Fibroblast of mammary gland (primary cell): ENCODE results near the gene RAB3C.

Experiments
- DNase-seq: peaks from one replicate; pipeline ENCODE4 v3.0.0-alpha.2; 2010; ENCODE audit warnings: low read depth
- H3K4me3 ChIP-seq: 2 replicates; pipeline ENCODE4 v1.5.1; 2011; ENCODE audit warnings: low read depth, mild to moderate bottlenecking, low read length, moderate library complexity; ENCODE audit not compliant: control insufficient read depth
- CTCF ChIP-seq: conservative IDR thresholded peaks from 2 replicates; pipeline ENCODE4 v1.5.1; 2011; ENCODE audit warnings: low read depth, low read length, inconsistent platforms; ENCODE audit not compliant: control insufficient read depth, insufficient read depth

Gene RAB3C

GRCh38 chr5:58844395-58844794 lies 261.5 kb downstream of the RAB3C start:
- H3K4me3 ChIP-seq = no peak overlapping the region
- no peak for DNase-seq
- no peak for TF ChIP-seq CTCF

DNA sequence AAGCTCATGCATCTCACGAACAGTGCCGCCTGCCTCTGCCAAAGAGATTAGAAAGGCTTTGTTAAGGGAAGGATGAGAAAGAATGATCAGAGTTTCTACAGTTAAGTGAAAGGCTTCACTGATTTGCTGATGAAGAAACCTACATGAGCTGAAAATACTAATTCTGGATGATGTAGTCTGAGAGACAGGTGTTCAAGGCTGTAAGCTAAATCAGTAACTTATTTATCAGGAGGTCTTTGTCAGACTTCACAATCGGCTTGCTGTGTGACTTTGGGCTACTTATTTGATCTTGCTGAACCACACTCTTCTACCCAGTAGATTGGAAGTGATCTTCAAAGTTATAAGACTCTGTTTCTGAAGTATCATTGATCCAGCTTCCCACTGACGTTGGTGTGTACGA lies 264.2 kb downstream of the RAB3C start:
- no peak for TF ChIP-seq CTCF
- no peak overlapping the region for H3K4me3 ChIP-seq
- DNase-seq = no peak

DNA sequence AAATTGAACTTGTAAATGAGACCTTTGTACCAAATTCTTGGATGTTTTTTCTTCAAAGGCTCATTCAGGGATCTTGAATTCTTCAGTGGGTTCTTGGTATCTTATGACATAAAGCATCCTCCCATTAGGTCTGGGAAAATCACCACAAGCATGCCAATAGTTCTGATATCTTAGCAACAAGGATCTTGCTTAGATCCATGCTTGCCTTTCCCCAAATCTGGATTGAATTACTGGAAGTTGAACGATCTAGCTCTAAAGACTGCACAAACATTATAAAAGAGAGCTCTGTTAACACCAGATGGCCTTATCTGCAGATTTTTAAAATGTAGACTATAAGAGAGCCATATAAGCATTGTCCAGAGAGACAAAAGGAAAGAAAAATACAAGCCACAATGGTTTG lies 266.3 kb downstream of the RAB3C start:
- no peak for DNase-seq
- no peak for TF ChIP-seq CTCF
- H3K4me3 ChIP-seq = no peak overlapping the region

GRCh38 chr5:58849921-58850667 lies 267.2 kb downstream of the RAB3C start:
- peak; percentile 48 for DNase-seq
- no peak overlapping the region for H3K4me3 ChIP-seq
- TF ChIP-seq CTCF = peak; percentile 47

- no peak for DNase-seq
- no peak overlapping the region for H3K4me3 ChIP-seq
- TF ChIP-seq CTCF = no peak
These were observed 268.3 kb downstream of the RAB3C start for GRCh38 chr5:58851153-58851552.

DNA sequence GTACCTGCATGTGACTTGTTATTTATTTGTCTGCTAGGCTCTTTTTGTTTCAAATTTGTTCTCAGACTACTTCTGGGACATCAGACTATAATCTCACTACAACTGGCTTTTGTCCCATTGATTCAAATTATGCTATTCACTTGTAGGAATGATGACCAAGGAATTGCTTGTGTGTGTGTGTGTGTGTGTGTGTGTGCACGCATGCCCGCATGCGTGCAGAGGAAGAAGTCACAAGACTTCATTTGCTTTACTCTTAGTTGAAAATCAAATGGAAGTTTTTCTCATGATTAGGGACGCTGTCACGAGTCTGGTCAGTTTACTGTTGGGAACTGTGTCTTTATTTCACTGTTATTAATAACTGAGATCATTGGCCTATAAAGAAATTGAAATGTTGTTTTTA lies 268.7 kb downstream of the RAB3C start:
- no peak for DNase-seq
- H3K4me3 ChIP-seq = no peak overlapping the region
- TF ChIP-seq CTCF = no peak
